Measurements from ENCODE around the gene ADPGK. TPM values are rescaled to one million over a fixed set of nuclear protein-coding genes. Genes with fewer than 3 reads are reported as not detected.

The ADPGK gene
- total RNA-seq, 1 donor from 2014 or later: 99.8 TPM

GRCh38 chr15:72737061-72737460 lies 46.5 kb downstream of the ADPGK start:
- intact Hi-C loops (cut with micrococcal nuclease): no loop called here

GRCh38 chr15:72735111-72735510 lies 48.4 kb downstream of the ADPGK start:
- no peak for TF ChIP-seq CTCF (IDR thresholded peaks at IDR 0.05)
- intact Hi-C loops (cut with micrococcal nuclease): no loop called here
- DNase-seq (no peak), ATAC-seq (ENCODE audit: low read depth) (no peak)
- H3K4me3 Mint-ChIP-seq: no peak overlapping the region
- no peaks in the 10 kb centered on the region for H3K9me3 Mint-ChIP-seq
- peaks cover 73% of the 10 kb centered on the region for H3K36me3 Mint-ChIP-seq (ENCODE audit: low read depth)
- POLR2A ChIA-PET: no interaction called here
- no peaks in the 10 kb centered on the region for H3K27me3 Mint-ChIP-seq
- H3K4me1 Mint-ChIP-seq: peaks cover 11% of the 10 kb centered on the region
- no peak overlapping the region for H3K27ac Mint-ChIP-seq
- CTCF ChIA-PET: interaction anchor here (4.9 kb wide), 1 partner anchor 13 kb away, joined by 18 read pairs; no protein-coding TSS in a partner anchor

More at GRCh38 chr15:72737061-72737460, 46.5 kb downstream of the ADPGK start:
- Mint-ChIP-seq H3K27me3 (no peaks in the 10 kb centered on the region), H3K9me3 (no peaks in the 10 kb centered on the region), H3K4me3 (no peak overlapping the region), H3K27ac (no peak overlapping the region), H3K4me1 (peaks cover 23% of the 10 kb centered on the region), H3K36me3 (ENCODE audit: low read depth) (peaks cover 81% of the 10 kb centered on the region)
- ChIA-PET CTCF (interaction anchor here (0.7 to 4.9 kb wide), 2 partner anchors 14 to 15 kb away, joined by 3 to 18 read pairs; no protein-coding TSS in a partner anchor), POLR2A (no interaction called here)
- DNase-seq (no peak), ATAC-seq (ENCODE audit: low read depth) (no peak)
- TF ChIP-seq CTCF (IDR thresholded peaks at IDR 0.05): no peak

DNA sequence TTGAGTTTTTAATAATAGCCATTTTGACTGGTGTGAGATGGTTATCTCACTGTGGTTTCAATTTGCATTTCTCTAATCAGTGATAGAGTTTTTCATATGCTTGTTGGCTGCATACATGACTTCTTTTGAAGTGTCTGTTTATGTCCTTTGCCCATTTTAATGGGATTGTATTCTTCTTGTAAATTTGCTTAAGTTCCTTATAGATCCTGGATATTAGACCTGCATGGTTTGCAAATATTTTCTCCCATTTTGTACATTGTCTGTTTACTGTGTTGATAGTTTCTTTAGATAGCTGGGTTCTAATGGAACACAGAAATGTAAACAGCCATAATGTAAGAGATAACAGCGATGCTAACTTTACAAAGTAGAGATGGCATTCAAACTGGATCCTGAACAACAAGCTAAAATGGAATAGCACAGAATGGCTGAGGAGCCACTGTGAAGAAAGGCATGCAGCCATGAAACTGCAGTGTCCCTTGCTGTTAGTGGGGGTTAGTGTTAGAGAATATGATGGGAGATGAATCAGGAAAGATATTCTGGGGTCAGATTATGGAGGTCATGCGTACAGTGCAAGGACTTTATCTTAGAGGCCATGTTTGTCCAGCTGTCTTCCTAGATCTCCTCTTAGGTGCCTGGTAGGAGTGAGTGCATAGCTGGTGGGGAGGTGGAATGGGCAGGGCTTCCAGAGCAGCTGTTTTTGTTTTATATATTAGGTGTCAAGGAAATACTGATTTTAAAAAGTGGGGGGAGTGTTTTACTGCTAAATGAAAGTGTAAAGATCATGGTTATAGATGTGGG lies 49.4 kb downstream of the ADPGK start:
- peaks cover 3% of the 10 kb centered on the region for H3K4me1 Mint-ChIP-seq
- H3K36me3 Mint-ChIP-seq (ENCODE audit: low read depth): peaks cover 65% of the 10 kb centered on the region
- ATAC-seq (ENCODE audit: low read depth): no peak
- intact Hi-C loops (cut with micrococcal nuclease): no loop called here
- H3K9me3 Mint-ChIP-seq: no peaks in the 10 kb centered on the region
- H3K4me3 Mint-ChIP-seq: no peak overlapping the region
- H3K27me3 Mint-ChIP-seq: no peaks in the 10 kb centered on the region
- no peak for TF ChIP-seq CTCF (IDR thresholded peaks at IDR 0.05)
- DNase-seq: no peak
- POLR2A ChIA-PET: no interaction called here
- H3K27ac Mint-ChIP-seq: no peak overlapping the region
- CTCF ChIA-PET: no interaction called here

DNA sequence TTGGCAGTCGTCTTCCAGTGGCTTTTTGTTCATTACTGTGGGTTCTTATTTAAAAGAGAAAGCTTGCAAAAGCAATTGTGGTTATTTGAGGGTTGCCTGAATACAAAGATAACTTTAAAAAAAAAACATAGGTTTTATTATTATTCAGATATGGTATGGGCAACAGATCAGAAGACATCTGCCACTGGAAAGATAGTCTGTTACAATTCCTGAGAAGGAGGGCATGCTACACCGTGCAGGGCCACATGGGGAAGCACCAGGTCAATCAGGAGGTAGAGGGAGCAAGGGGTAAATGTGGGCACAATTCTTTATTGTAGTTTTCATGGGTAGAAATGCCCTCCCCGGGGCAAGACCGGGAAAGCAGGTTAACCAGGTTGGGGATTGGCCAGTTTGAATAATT lies 51.0 kb downstream of the ADPGK start:
- intact Hi-C loops (cut with micrococcal nuclease): no loop called here
- DNase-seq: no peak
- no peak for TF ChIP-seq CTCF (IDR thresholded peaks at IDR 0.05)
- Mint-ChIP-seq H3K4me3 (no peak overlapping the region), H3K27me3 (no peaks in the 10 kb centered on the region), H3K27ac (no peak overlapping the region), H3K4me1 (no peaks in the 10 kb centered on the region), H3K36me3 (ENCODE audit: low read depth) (peaks cover 59% of the 10 kb centered on the region), H3K9me3 (no peaks in the 10 kb centered on the region)
- ChIA-PET POLR2A (no interaction called here), CTCF (no interaction called here)
- no peak for ATAC-seq (ENCODE audit: low read depth)

DNA sequence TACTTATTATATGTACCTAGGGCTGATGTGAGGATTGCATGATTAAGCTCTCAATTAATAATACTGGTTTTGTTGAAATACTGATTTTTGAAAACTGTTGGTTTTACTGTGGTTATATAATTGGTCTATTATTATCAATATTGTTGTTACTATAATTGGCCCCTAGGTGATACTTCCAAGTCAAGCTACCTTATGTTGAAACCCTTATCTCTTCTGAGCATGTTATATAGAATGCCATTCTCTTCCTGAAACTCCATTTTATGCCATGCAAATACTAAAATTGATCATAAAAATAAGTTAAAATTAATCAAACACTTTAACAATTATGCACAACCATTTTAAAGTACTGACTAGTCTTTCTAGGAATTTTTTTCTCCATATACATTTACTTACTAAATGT lies 51.5 kb downstream of the ADPGK start:
- no peak for DNase-seq
- Mint-ChIP-seq H3K27ac (no peak overlapping the region), H3K4me1 (no peaks in the 10 kb centered on the region), H3K9me3 (no peaks in the 10 kb centered on the region), H3K27me3 (no peaks in the 10 kb centered on the region), H3K4me3 (no peak overlapping the region), H3K36me3 (ENCODE audit: low read depth) (peaks cover 59% of the 10 kb centered on the region)
- intact Hi-C loops (cut with micrococcal nuclease): no loop called here
- ATAC-seq (ENCODE audit: low read depth): no peak
- TF ChIP-seq CTCF (IDR thresholded peaks at IDR 0.05): no peak
- ChIA-PET CTCF (no interaction called here), POLR2A (no interaction called here)

Measured in activated B cell treated with CpG ODN at 0.5 μM for 24 hours (primary cell).